GM12873 (cell line): Measurements from ENCODE around the gene GRM1.

Source experiments
- CTCF ChIP-seq: IDR thresholded peaks from 2 replicates; pipeline ENCODE4 v1.5.1; 2012; ENCODE audit warnings: low read depth, mild to moderate bottlenecking, moderate library complexity, low read length, control low read depth; ENCODE audit not compliant: insufficient read depth; ENCODE audit errors: missing control alignments

The GRM1 gene

GRCh38 chr6:146190581-146190980, 161.7 kb downstream of the GRM1 start:
- TF ChIP-seq CTCF = no peak

- TF ChIP-seq CTCF = no peak
These were observed 162.3 kb downstream of the GRM1 start for GRCh38 chr6:146191166-146191565.

DNA sequence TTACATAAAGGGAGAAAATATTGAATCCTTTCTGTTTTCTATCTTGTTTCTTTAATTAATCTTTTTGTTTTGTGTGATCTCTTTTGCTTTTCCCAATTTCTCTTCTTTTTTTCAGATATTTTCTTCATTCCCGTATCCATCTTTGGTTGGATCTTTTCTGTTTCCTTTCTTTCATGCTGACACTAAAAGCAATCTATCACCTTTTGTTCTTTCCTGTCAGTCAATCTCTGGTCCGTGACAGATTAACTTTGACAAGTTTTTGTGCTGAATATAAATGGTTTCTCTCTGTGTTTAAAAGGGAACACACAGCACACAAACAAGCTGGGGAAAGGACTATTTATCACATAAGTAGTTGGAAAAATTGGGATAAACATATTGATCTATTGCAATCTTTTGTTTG, 162.8 kb downstream of the GRM1 start:
- TF ChIP-seq CTCF = no peak

DNA sequence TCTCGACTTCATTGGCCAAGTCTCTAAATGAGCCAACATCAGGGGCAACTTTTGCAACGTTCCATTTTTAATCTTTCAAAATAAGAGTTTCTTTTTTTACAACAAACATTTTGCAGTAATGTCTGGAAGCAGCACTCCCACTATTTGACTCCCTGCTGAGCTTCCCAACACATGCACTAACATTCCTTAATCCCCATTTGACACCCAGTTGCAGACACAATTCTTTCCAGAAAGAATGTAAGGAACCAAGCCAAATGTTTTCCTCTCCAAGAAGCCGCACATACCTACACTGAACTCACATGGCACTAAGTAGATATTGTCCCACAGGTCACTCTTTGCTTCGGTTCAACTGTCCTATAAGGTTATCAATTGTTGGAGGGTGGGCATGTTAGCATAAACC, 165.6 kb downstream of the GRM1 start:
- TF ChIP-seq CTCF = no peak

DNA sequence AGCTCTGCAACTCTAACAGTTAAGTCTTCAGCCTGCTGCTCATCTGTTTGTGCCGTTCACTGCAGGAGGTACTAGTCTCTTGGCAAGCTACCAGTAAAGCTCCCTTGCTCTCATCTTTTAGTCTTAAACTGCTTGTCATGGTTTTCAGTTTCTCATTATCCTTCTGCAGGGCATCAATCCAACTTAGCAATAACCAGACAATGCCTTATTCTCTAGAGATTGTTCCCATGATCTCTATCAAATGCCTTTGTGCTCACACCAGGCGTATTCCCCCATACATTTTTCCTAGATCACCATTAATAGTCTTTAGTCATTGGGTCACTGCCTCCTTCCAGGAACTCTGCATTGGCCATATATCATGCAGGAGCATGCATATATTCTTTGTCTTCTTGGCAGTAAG, 171.3 kb downstream of the GRM1 start:
- TF ChIP-seq CTCF = no peak

DNA sequence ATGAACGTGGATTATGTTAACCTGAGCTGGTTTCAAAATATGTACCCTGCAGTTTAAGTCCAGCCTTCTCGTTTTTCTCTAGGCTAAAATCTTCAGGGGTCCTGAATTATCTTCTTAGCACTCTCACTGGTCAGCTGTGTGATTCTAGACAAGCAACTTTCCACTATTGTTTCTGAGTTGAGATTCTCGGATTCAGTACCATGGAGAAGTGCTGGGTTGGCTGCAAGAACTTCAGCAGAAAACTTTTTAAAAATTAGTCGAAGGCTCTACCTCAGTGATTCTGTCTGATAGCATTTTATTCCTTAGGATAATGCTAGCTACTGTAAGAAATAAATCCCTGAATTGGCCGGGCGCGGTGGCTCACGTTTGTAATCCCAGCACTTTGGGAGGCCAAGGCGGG, 173.7 kb downstream of the GRM1 start:
- TF ChIP-seq CTCF = no peak

GRCh38 chr6:146209942-146210341, 181.1 kb downstream of the GRM1 start:
- no peak for TF ChIP-seq CTCF
